K562 (cell line): ENCODE measurements around the gene PHAX. TPM values are rescaled to one million over a fixed set of nuclear protein-coding genes. Genes with fewer than 3 reads are reported as not detected.

ENCODE experiments used
- ATAC-seq: fragments of 200-7000 bp; cut with Tn5 transposase; 3 replicates; pipeline ENCODE4 v1.9.1; 2020; ENCODE audit warnings: moderate library complexity
- BruUV-seq: library from RNA; stranded (reverse); fragments of 400-500 nt; replicated peaks from 2 replicates; lab custom pipeline; 2021; lab: Mats Ljungman, UMichigan
- CTCF ChIA-PET: fragments of 300-600 bp; formaldehyde crosslinking; extraction: SDS; loops from one replicate; lab custom pipeline; 2021; ENCODE audit warnings: low intra/inter-chr PET ratio; lab: Yijun Ruan, JAX
- POLR2A ChIA-PET: fragments of 300-600, 350-650 bp; sonication (Branson Sonifier 250); formaldehyde crosslinking; extraction: SDS; loops from one replicate; lab custom pipeline; 2021; ENCODE audit warnings: antibody characterized with exemption, inconsistent platforms; lab: Yijun Ruan, JAX
- DNase-seq, 4 experiments: peaks; one replicate each; pipeline versions ENCODE4 v3.0.0 to v3.0.0-alpha.2; 2011 to 2018; ENCODE audit warnings: low spot score in 3 of 4, mixed read lengths in 3 of 4; ENCODE audit errors: extremely low read depth in 1 of 4
- FAIRE-seq: peaks from 2 replicates; lab custom pipeline; 2011; peaks lifted over from hg19 to GRCh38; lab: Jason Lieb, UNC
- H2AFZ ChIP-seq: 2 replicates; pipeline ENCODE4 v1.6.0; 2011; ENCODE audit warnings: low read depth, low read length, control low read depth, inconsistent platforms
- H3K27ac ChIP-seq: fragments of 200-600 bp; 3 replicates; pipeline ENCODE4 v1.8.0; 2011; ENCODE audit warnings: low read depth, mild to moderate bottlenecking, control low read depth, inconsistent platforms, low read length, moderate library complexity, mixed read lengths; ENCODE audit errors: extremely low read depth
- H3K27me3 ChIP-seq, 2 experiments: fragments of 300-600 bp in 1 of 2; 2 replicates in 1 of 2; 3 replicates in 1 of 2; pipeline versions ENCODE4 v1.6.0 to v1.8.0; 2011; ENCODE audit warnings: inconsistent platforms in 2 of 2, low read length in 2 of 2, mild to moderate bottlenecking in 1 of 2, mixed read lengths in 1 of 2, moderate library complexity in 1 of 2; ENCODE audit not compliant: control insufficient read depth in 2 of 2, insufficient read depth in 2 of 2
- H3K36me3 ChIP-seq: fragments of 300-600 bp; 3 replicates; pipeline ENCODE4 v1.8.0; 2011; ENCODE audit warnings: mild to moderate bottlenecking, low read length, inconsistent platforms; ENCODE audit not compliant: control insufficient read depth, insufficient read depth
- H3K4me1 ChIP-seq, 2 experiments: fragments of 200-600 bp in 1 of 2; replicated peaks in 1 of 2; 2 replicates in 1 of 2; 3 replicates in 1 of 2; pipeline versions ENCODE4 v1.5.1 to v1.8.0; 2011; ENCODE audit warnings: inconsistent platforms in 2 of 2, low read length in 2 of 2, mild to moderate bottlenecking in 1 of 2, mixed read lengths in 1 of 2, moderate library complexity in 1 of 2; ENCODE audit not compliant: control insufficient read depth in 2 of 2, insufficient read depth in 2 of 2
- H3K4me2 ChIP-seq: 2 replicates; pipeline ENCODE4 v1.6.1; 2011; ENCODE audit warnings: low read length, control low read depth, inconsistent platforms, mixed read lengths; ENCODE audit not compliant: insufficient read depth
- H3K4me3 ChIP-seq: fragments of 200-600 bp; sonication (generic), shearing (Covaris generic); 2 replicates; pipeline ENCODE4 v1.5.1; 2016; ENCODE audit warnings: control low read depth, inconsistent platforms
- H3K79me2 ChIP-seq: fragments of 200-600 bp; 3 replicates; pipeline ENCODE4 v1.8.0; 2011; ENCODE audit warnings: low read length, inconsistent platforms; ENCODE audit not compliant: control insufficient read depth, insufficient read depth
- H3K9ac ChIP-seq, 2 experiments: 2 replicates each; pipeline versions ENCODE4 v1.6.0 to v1.6.1; 2011; ENCODE audit warnings: low read depth in 2 of 2, low read length in 2 of 2, control low read depth in 1 of 2, inconsistent platforms in 1 of 2, mild to moderate bottlenecking in 1 of 2, mixed read lengths in 1 of 2; ENCODE audit not compliant: insufficient read depth in 1 of 2
- H3K9me1 ChIP-seq: one replicate; pipeline ENCODE4 v1.6.0; 2011; ENCODE audit warnings: inconsistent platforms, mild to moderate bottlenecking, low read length, moderate library complexity; ENCODE audit not compliant: control insufficient read depth, insufficient read depth
- H3K9me3 ChIP-seq: replicated peaks from 2 replicates; pipeline ENCODE4 v1.5.1; 2011; ENCODE audit warnings: low read depth, low read length, inconsistent platforms; ENCODE audit not compliant: control insufficient read depth, insufficient read depth
- H4K20me1 ChIP-seq: replicated peaks from 2 replicates; pipeline ENCODE4 v1.6.1; 2011; ENCODE audit warnings: low read length, inconsistent platforms, mixed read lengths; ENCODE audit not compliant: control insufficient read depth, insufficient read depth
- SUPT5H ChIP-seq: fragments of 450-650 bp; IDR thresholded peaks from 2 replicates; pipeline ENCODE4 v1.6.1; 2016
- ZNF75A ChIP-seq: fragments of 450-650 bp; formaldehyde crosslinking; IDR thresholded peaks from 2 replicates; pipeline ENCODE4 v1.4.0; 2020; ENCODE audit warnings: mild to moderate bottlenecking
- WGBS: fragments of 100-300 bp; shearing (Covaris generic); methylation state at CpG from one replicate; pipeline ENCODE4 v1.1.6; 2016; ENCODE audit warnings: low coverage, mixed read lengths; ENCODE audit not compliant: insufficient coverage; ENCODE audit errors: missing lambda C conversion rate; 5-methylcytosine and 5-hydroxymethylcytosine counted together
- in situ Hi-C: fragments of 300-500 bp; cut with MboI; formaldehyde crosslinking; loops from 4 replicates; pipeline ENCODE4 v1.15.0; 2018; ENCODE audit warnings: inconsistent platforms, mixed read lengths
- intact Hi-C: fragments of 100-400 bp; cut with micrococcal nuclease; formaldehyde crosslinking; loops from 2 replicates; pipeline ENCODE4 v1.14.2; 2022
- polyA plus RNA-seq, 8 experiments: library from polyadenylated mRNA; depleted of rRNA in 4 of 8; stranded (reverse) in 5 of 8; unstranded in 3 of 8; fragments of >200 nt; fragmentation: Nextera tagmentation in 2 of 8; fragmentation: Illumina TruSeq in 1 of 8; extraction: Ambion mirVana in 2 of 8; extraction: Trizol in 1 of 8; gene quantifications; 2 replicates each; pipeline versions ENCODE4 v1.2.1 to v1.2.3, GENCODE V29; 2011 to 2014; ENCODE audit warnings: inconsistent platforms in 1 of 8, missing spikeins in 1 of 8
- total RNA-seq, 7 experiments: library from RNA; depleted of rRNA in 6 of 7; stranded (reverse); fragments of >200 nt in 6 of 7; fragmentation: Illumina TruSeq in 2 of 7; extraction: Trizol in 2 of 7; gene quantifications; 2 replicates each; pipeline versions ENCODE4 v1.2.1 to v1.2.3, GENCODE V29; 2011 to 2021; ENCODE audit warnings: low replicate concordance in 1 of 7
- TF ChIP-seq, protein P1 (sequence below), 2 experiments: IDR thresholded peaks; 2 replicates each; pipeline ENCODE4 v1.6.1; 2012; ENCODE audit warnings: improper control_type of control experiment in 2 of 2, low read depth in 2 of 2, low read length in 2 of 2, borderline replicate concordance in 1 of 2

Gene PHAX
- total and polyA plus RNA-seq, 9 of the 15 experiments (the other 6 are each of a cell fraction or from before 2014, with no cell fraction given): 20.2 to 59.8 (median 43.5) TPM

DNA sequence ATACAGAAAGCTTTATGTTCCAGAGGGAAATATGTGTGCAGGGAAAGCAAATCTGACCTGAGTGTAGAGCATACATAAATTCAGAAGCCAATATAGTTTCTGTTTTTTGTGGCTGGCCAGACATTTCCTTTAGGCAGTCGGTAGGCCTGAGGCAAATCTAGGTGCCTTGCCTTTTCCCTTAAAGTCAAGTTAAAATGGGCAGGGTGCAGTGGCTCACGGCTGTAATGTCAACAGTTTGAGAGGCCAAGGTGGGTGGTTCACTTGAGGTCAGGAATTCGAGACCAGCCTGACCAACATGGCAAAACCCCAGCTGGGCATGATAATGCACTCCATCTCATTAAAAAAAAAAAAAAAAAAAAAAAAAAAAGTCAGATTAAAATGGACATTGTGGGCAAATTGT lies 31.2 kb downstream of the PHAX start:
- Histone ChIP-seq H3K27me3 (no peaks in the 10 kb centered on the region; a peak in 1 of 5 replicates), H3K9ac (no peak overlapping the region), H3K9me3 (no peaks in the 10 kb centered on the region), H3K79me2 (no peaks in the 10 kb centered on the region), H3K4me3 (no peak overlapping the region), H4K20me1 (no peaks in the 10 kb centered on the region), H3K4me1 (no peaks in the 10 kb centered on the region), H3K36me3 (0 out of 3 replicates have a peak, but pooled peaks cover 2% of the 10 kb centered on the region), H3K27ac (no peak overlapping the region), H3K4me2 (no peak overlapping the region), H2AFZ (no peak overlapping the region), H3K9me1 (no peaks in the 10 kb centered on the region)
- FAIRE-seq (no peak), DNase-seq (no peak), ATAC-seq (no peak)
- no TSS peak for BruUV-seq
- in situ Hi-C loops (loop anchor here (25.0 kb wide), 1 partner anchor 680 kb away; no protein-coding TSS in a partner anchor), intact Hi-C loops (no loop called here)
- TF ChIP-seq, protein P1, sequence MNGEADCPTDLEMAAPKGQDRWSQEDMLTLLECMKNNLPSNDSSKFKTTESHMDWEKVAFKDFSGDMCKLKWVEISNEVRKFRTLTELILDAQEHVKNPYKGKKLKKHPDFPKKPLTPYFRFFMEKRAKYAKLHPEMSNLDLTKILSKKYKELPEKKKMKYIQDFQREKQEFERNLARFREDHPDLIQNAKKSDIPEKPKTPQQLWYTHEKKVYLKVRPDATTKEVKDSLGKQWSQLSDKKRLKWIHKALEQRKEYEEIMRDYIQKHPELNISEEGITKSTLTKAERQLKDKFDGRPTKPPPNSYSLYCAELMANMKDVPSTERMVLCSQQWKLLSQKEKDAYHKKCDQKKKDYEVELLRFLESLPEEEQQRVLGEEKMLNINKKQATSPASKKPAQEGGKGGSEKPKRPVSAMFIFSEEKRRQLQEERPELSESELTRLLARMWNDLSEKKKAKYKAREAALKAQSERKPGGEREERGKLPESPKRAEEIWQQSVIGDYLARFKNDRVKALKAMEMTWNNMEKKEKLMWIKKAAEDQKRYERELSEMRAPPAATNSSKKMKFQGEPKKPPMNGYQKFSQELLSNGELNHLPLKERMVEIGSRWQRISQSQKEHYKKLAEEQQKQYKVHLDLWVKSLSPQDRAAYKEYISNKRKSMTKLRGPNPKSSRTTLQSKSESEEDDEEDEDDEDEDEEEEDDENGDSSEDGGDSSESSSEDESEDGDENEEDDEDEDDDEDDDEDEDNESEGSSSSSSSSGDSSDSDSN (IDR thresholded peaks at IDR 0.05; ENCODE audit: borderline replicate concordance in 1 of 2, low read depth in 2 of 2, low read length in 2 of 2): no peak
- TF ChIP-seq ZNF75A (no peak), SUPT5H (no peak)
- CTCF ChIA-PET: no interaction called here
- 26% methylated on average over 3 of the region's 3 CpGs for WGBS
- POLR2A ChIA-PET: no interaction called here
